Natural killer cell treated with Interleukin-12 subunit alpha and Interleukin-12 subunit beta and Interleukin-15 and Interleukin-18, amount 100 ng/mL, for 72 hours (primary cell): ENCODE results near the gene MED8. TPM values are rescaled to one million over a fixed set of nuclear protein-coding genes. Genes with fewer than 3 reads are reported as not detected.

Source experiments
- ATAC-seq, 2 donors: fragments of 150-1000 bp; cut with Tn5 transposase in 1 of 2; sonication (Bioruptor Pico), chemical (Tn5 transposase) in 1 of 2; 2 replicates each; pipeline ENCODE4 v1.10.0; 2021
- DNase-seq: peaks from one replicate; pipeline ENCODE4 v3.0.0; 2022; ENCODE audit warnings: low spot score
- H3K27ac Mint-ChIP-seq, 2 donors: 1 replicate in 1 of 2; 2 replicates in 1 of 2; pipeline ENCODE4 v1.8.0; 2022; ENCODE audit warnings: mixed read lengths in 2 of 2, mild to moderate bottlenecking in 1 of 2, moderate library complexity in 1 of 2
- H3K27me3 Mint-ChIP-seq, 2 donors: 1 replicate in 1 of 2; 2 replicates in 1 of 2; pipeline ENCODE4 v1.8.0; 2022; ENCODE audit warnings: mixed read lengths in 2 of 2
- H3K36me3 Mint-ChIP-seq: one replicate; pipeline ENCODE4 v1.8.0; 2022; ENCODE audit warnings: mixed read lengths
- H3K4me1 Mint-ChIP-seq, 2 donors: 1 replicate in 1 of 2; 2 replicates in 1 of 2; pipeline ENCODE4 v1.8.0; 2022; ENCODE audit warnings: low read depth in 2 of 2, mixed read lengths in 2 of 2, mild to moderate bottlenecking in 1 of 2
- H3K4me3 Mint-ChIP-seq: one replicate; pipeline ENCODE4 v1.8.0; 2022; ENCODE audit warnings: mixed read lengths
- H3K9me3 Mint-ChIP-seq: 2 replicates; pipeline ENCODE4 v1.8.0; 2022; ENCODE audit warnings: mixed read lengths
- total RNA-seq, 2 donors: library from RNA; stranded (reverse); gene quantifications; one replicate each; pipeline ENCODE4 v1.2.3, GENCODE V29; 2022

MED8 gene
- total RNA-seq, 2 donors from 2014 or later, result 42.6 to 57.9 TPM

- ATAC-seq, result no peak
- no peaks in the 10 kb centered on the region for H3K36me3 Mint-ChIP-seq
- H3K4me1 Mint-ChIP-seq, result peaks cover 9 to 12% of the 10 kb centered on the region in 2 donors
Observed at GRCh38 chr1:43354471-43354870, 35.1 kb downstream of the MED8 start.

GRCh38 chr1:43352881-43353280, 36.7 kb downstream of the MED8 start:
- no peak overlapping the region for H3K4me3 Mint-ChIP-seq
- H3K27ac Mint-ChIP-seq, result no peak overlapping the region
- H3K36me3 Mint-ChIP-seq, result no peaks in the 10 kb centered on the region
- H3K27me3 Mint-ChIP-seq, result no peaks in the 10 kb centered on the region
- ATAC-seq (no peak), DNase-seq (no peak)
- no peaks in the 10 kb centered on the region for H3K9me3 Mint-ChIP-seq
- peaks cover 8 to 13% of the 10 kb centered on the region in 2 donors for H3K4me1 Mint-ChIP-seq

More at GRCh38 chr1:43354471-43354870, 35.1 kb downstream of the MED8 start:
- DNase-seq, result no peak
- no peak overlapping the region for H3K4me3 Mint-ChIP-seq
- H3K9me3 Mint-ChIP-seq, result no peaks in the 10 kb centered on the region
- no peaks in the 10 kb centered on the region for H3K27me3 Mint-ChIP-seq
- no peak overlapping the region for H3K27ac Mint-ChIP-seq

- H3K9me3 Mint-ChIP-seq, result no peaks in the 10 kb centered on the region
- DNase-seq (no peak), ATAC-seq (no peak)
- H3K36me3 Mint-ChIP-seq, result no peaks in the 10 kb centered on the region
- H3K4me3 Mint-ChIP-seq, result no peak overlapping the region
- no peaks in the 10 kb centered on the region for H3K27me3 Mint-ChIP-seq
- H3K27ac Mint-ChIP-seq, result no peak overlapping the region
- H3K4me1 Mint-ChIP-seq, result peaks cover 6 to 13% of the 10 kb centered on the region in 2 donors
Observed at GRCh38 chr1:43352351-43352705, 37.3 kb downstream of the MED8 start.

GRCh38 chr1:43351421-43352350, 37.9 kb downstream of the MED8 start:
- ATAC-seq (no peak), DNase-seq (no peak)
- no peaks in the 10 kb centered on the region for H3K36me3 Mint-ChIP-seq
- H3K27me3 Mint-ChIP-seq, result no peaks in the 10 kb centered on the region
- H3K27ac Mint-ChIP-seq, result no peak overlapping the region
- H3K4me1 Mint-ChIP-seq, result peaks cover 6 to 13% of the 10 kb centered on the region in 2 donors
- H3K9me3 Mint-ChIP-seq, result no peaks in the 10 kb centered on the region
- no peak overlapping the region for H3K4me3 Mint-ChIP-seq

GRCh38 chr1:43350976-43351375, 38.6 kb downstream of the MED8 start:
- Mint-ChIP-seq H3K36me3 (no peaks in the 10 kb centered on the region), H3K27me3 (no peaks in the 10 kb centered on the region), H3K9me3 (no peaks in the 10 kb centered on the region), H3K4me3 (no peak overlapping the region), H3K4me1 (peaks cover 6 to 13% of the 10 kb centered on the region in 2 donors), H3K27ac (no peak overlapping the region)
- ATAC-seq (no peak), DNase-seq (no peak)

GRCh38 chr1:43349594-43350306, 39.9 kb downstream of the MED8 start:
- DNase-seq (no peak), ATAC-seq (no peak)
- H3K27me3 Mint-ChIP-seq, result no peaks in the 10 kb centered on the region
- H3K9me3 Mint-ChIP-seq, result no peaks in the 10 kb centered on the region
- H3K4me1 Mint-ChIP-seq, result peaks cover 6 to 13% of the 10 kb centered on the region in 2 donors
- peak overlapping the region; percentile 51 for H3K4me3 Mint-ChIP-seq
- H3K27ac Mint-ChIP-seq, result peak overlapping the region; percentile 11 to 66
- H3K36me3 Mint-ChIP-seq, result no peaks in the 10 kb centered on the region

GRCh38 chr1:43348809-43349593, 40.6 kb downstream of the MED8 start:
- H3K4me1 Mint-ChIP-seq, result peaks cover 6 to 13% of the 10 kb centered on the region in 2 donors
- peak overlapping the region; percentile 51 for H3K4me3 Mint-ChIP-seq
- DNase-seq, result peak; percentile 82
- peak; percentile 87 to 91 for ATAC-seq
- H3K9me3 Mint-ChIP-seq, result no peaks in the 10 kb centered on the region
- peak overlapping the region; percentile 11 to 66 for H3K27ac Mint-ChIP-seq
- H3K27me3 Mint-ChIP-seq, result no peaks in the 10 kb centered on the region
- H3K36me3 Mint-ChIP-seq, result no peaks in the 10 kb centered on the region

- Mint-ChIP-seq H3K36me3 (no peaks in the 10 kb centered on the region), H3K4me1 (peaks cover 6 to 13% of the 10 kb centered on the region in 2 donors), H3K9me3 (no peaks in the 10 kb centered on the region), H3K27ac (no peak overlapping the region), H3K27me3 (no peaks in the 10 kb centered on the region), H3K4me3 (no peak overlapping the region)
- no peak for DNase-seq
- no peak for ATAC-seq
Observed at GRCh38 chr1:43348343-43348808, 41.2 kb downstream of the MED8 start.

GRCh38 chr1:43346636-43347035, 43.0 kb downstream of the MED8 start:
- no peak for DNase-seq
- peaks cover 6 to 13% of the 10 kb centered on the region in 2 donors for H3K4me1 Mint-ChIP-seq
- H3K4me3 Mint-ChIP-seq, result no peak overlapping the region

GRCh38 chr1:43345120-43345519, 44.5 kb downstream of the MED8 start:
- no peak for ATAC-seq
- no peak overlapping the region for H3K27ac Mint-ChIP-seq
- H3K9me3 Mint-ChIP-seq, result no peaks in the 10 kb centered on the region
- no peaks in the 10 kb centered on the region for H3K36me3 Mint-ChIP-seq
- H3K4me3 Mint-ChIP-seq, result no peak overlapping the region
- peaks cover 6 to 13% of the 10 kb centered on the region in 2 donors for H3K4me1 Mint-ChIP-seq
- no peak for DNase-seq
- no peaks in the 10 kb centered on the region for H3K27me3 Mint-ChIP-seq

More at GRCh38 chr1:43346636-43347035, 43.0 kb downstream of the MED8 start:
- H3K27ac Mint-ChIP-seq, result no peak overlapping the region
- ATAC-seq, result no peak
- H3K9me3 Mint-ChIP-seq, result no peaks in the 10 kb centered on the region
- H3K36me3 Mint-ChIP-seq, result no peaks in the 10 kb centered on the region
- H3K27me3 Mint-ChIP-seq, result no peaks in the 10 kb centered on the region

GRCh38 chr1:43344267-43344850, 45.2 kb downstream of the MED8 start:
- no peak for ATAC-seq
- Mint-ChIP-seq H3K27ac (no peak overlapping the region), H3K4me3 (no peak overlapping the region), H3K27me3 (no peaks in the 10 kb centered on the region), H3K9me3 (no peaks in the 10 kb centered on the region), H3K36me3 (no peaks in the 10 kb centered on the region), H3K4me1 (peaks cover under 1 to 7% of the 10 kb centered on the region in 2 donors)
- DNase-seq, result no peak

GRCh38 chr1:43340559-43340958, 49.0 kb downstream of the MED8 start:
- Mint-ChIP-seq H3K4me3 (no peak overlapping the region), H3K9me3 (no peaks in the 10 kb centered on the region), H3K4me1 (no peaks in the 10 kb centered on the region), H3K36me3 (no peaks in the 10 kb centered on the region), H3K27me3 (no peaks in the 10 kb centered on the region), H3K27ac (no peak overlapping the region)
- DNase-seq (no peak), ATAC-seq (no peak)

- H3K27me3 Mint-ChIP-seq, result no peaks in the 10 kb centered on the region
- no peak for ATAC-seq
- H3K4me1 Mint-ChIP-seq, result no peaks in the 10 kb centered on the region
Observed at GRCh38 chr1:43339584-43340232, 49.9 kb downstream of the MED8 start.

More at GRCh38 chr1:43339584-43340232, 49.9 kb downstream of the MED8 start:
- H3K36me3 Mint-ChIP-seq, result no peaks in the 10 kb centered on the region
- no peak for DNase-seq
- H3K9me3 Mint-ChIP-seq, result no peaks in the 10 kb centered on the region
- no peak overlapping the region for H3K27ac Mint-ChIP-seq
- no peak overlapping the region for H3K4me3 Mint-ChIP-seq
